SK-N-SH (cell line): ENCODE measurements around the gene ZCWPW2. TPM values are rescaled to one million over a fixed set of nuclear protein-coding genes. Genes with fewer than 3 reads are reported as not detected.

Source experiments
- CTCF ChIA-PET: fragments of 300-600, 350-600 bp; formaldehyde crosslinking; extraction: SDS; loops from one replicate; lab custom pipeline; 2021; lab: Yijun Ruan, JAX
- POLR2A ChIA-PET: fragments of 350-600 bp; sonication (Branson Sonifier 250); formaldehyde crosslinking; extraction: SDS; loops from one replicate; lab custom pipeline; 2020; ENCODE audit warnings: antibody characterized with exemption, inconsistent platforms; lab: Yijun Ruan, JAX
- DNase-seq: peaks from one replicate; pipeline ENCODE4 v3.0.0; 2012
- H2AFZ ChIP-seq: fragments of 200-600 bp; sonication (generic); 2 replicates; pipeline ENCODE4 v1.8.1; 2016; ENCODE audit warnings: antibody characterized with exemption, mild to moderate bottlenecking, low read depth
- H3F3A ChIP-seq: fragments of 200-600 bp; sonication (generic); replicated peaks from 2 replicates; pipeline ENCODE3; 2016; ENCODE audit warnings: antibody characterized with exemption, mild to moderate bottlenecking; ENCODE audit not compliant: insufficient read depth
- H3K27ac ChIP-seq, 2 experiments: fragments of 200-500 bp in 1 of 2; fragments of 200-600 bp in 1 of 2; sonication (Bioruptor generic) in 1 of 2; sonication (generic), shearing (Covaris generic) in 1 of 2; 2 replicates each; pipeline versions ENCODE4 v1.5.1 to v1.6.1; 2014 to 2016; ENCODE audit warnings: low read depth in 2 of 2, inconsistent platforms in 1 of 2, low read length in 1 of 2, mild to moderate bottlenecking in 1 of 2, mixed read lengths in 1 of 2
- H3K27me3 ChIP-seq: fragments of 200-600 bp; sonication (generic), shearing (Covaris generic); 2 replicates; pipeline ENCODE4 v1.6.1; 2016; ENCODE audit warnings: mixed run types; ENCODE audit not compliant: insufficient read depth
- H3K36me3 ChIP-seq, 2 experiments: fragments of 200-500 bp in 1 of 2; fragments of 200-600 bp in 1 of 2; sonication (Bioruptor generic) in 1 of 2; sonication (generic) in 1 of 2; replicated peaks in 1 of 2; 2 replicates each; pipeline versions ENCODE3 to v1.5.1; 2014 to 2016; ENCODE audit warnings: low read length in 1 of 2, mild to moderate bottlenecking in 1 of 2; ENCODE audit not compliant: insufficient read depth in 2 of 2, control insufficient read depth in 1 of 2
- H3K4me1 ChIP-seq, 2 experiments: fragments of 200-500 bp in 1 of 2; fragments of 200-600 bp in 1 of 2; sonication (Bioruptor generic) in 1 of 2; sonication (generic), shearing (Covaris generic) in 1 of 2; 2 replicates each; pipeline versions ENCODE4 v1.5.1 to v1.6.1; 2014 to 2016; ENCODE audit warnings: low read depth in 1 of 2, low read length in 1 of 2, mixed run types in 1 of 2; ENCODE audit not compliant: insufficient read depth in 2 of 2, control insufficient read depth in 1 of 2
- H3K4me2 ChIP-seq: fragments of 200-600 bp; sonication (generic), shearing (Covaris generic); 2 replicates; pipeline ENCODE4 v1.6.1; 2017; ENCODE audit warnings: mixed run types
- H3K4me3 ChIP-seq, 2 experiments: fragments of 200-500 bp in 1 of 2; fragments of 200-600 bp in 1 of 2; sonication (Bioruptor generic) in 1 of 2; sonication (generic), shearing (Covaris generic) in 1 of 2; 2 replicates each; pipeline versions ENCODE4 v1.5.1 to v1.8.1; 2014 to 2016; ENCODE audit warnings: low read depth in 2 of 2, inconsistent platforms in 1 of 2, low read length in 1 of 2, mild to moderate bottlenecking in 1 of 2, mixed read lengths in 1 of 2, moderate library complexity in 1 of 2
- H3K79me2 ChIP-seq: fragments of 200-600 bp; sonication (generic); 2 replicates; pipeline ENCODE4 v1.8.1; 2017; ENCODE audit warnings: mild to moderate bottlenecking; ENCODE audit not compliant: insufficient read depth
- H3K9ac ChIP-seq: fragments of 200-600 bp; sonication (generic); 2 replicates; pipeline ENCODE4 v1.6.1; 2017; ENCODE audit warnings: mixed run types
- H3K9me2 ChIP-seq: fragments of 200-600 bp; sonication (generic); 2 replicates; pipeline ENCODE4 v1.6.1; 2017; ENCODE audit warnings: mixed run types
- H3K9me3 ChIP-seq: fragments of 200-600 bp; sonication (generic); 2 replicates; pipeline ENCODE4 v1.6.1; 2017; ENCODE audit warnings: mixed run types, mild to moderate bottlenecking, moderate library complexity
- H4K20me1 ChIP-seq: fragments of 200-600 bp; sonication (generic); 2 replicates; pipeline ENCODE4 v1.6.1; 2017; ENCODE audit warnings: mild to moderate bottlenecking, mixed run types; ENCODE audit not compliant: insufficient read depth
- CHD2 ChIP-seq: fragments of 150-350 bp; IDR thresholded peaks from 2 replicates; pipeline ENCODE4 v1.6.1; 2018; ENCODE audit warnings: low read length; ENCODE audit not compliant: partially characterized antibody
- ELF1 ChIP-seq: IDR thresholded peaks from 2 replicates; pipeline ENCODE4 v1.4.0; 2012
- FOXJ3 ChIP-seq: sonication (generic); formaldehyde crosslinking; IDR thresholded peaks from 2 replicates; pipeline ENCODE4 v1.5.1; 2020; ENCODE audit warnings: mild to moderate bottlenecking, missing genetic modification reagents
- FOXM1 ChIP-seq: IDR thresholded peaks from 2 replicates; pipeline ENCODE4 v1.4.0; 2012; ENCODE audit warnings: low read depth, mild to moderate bottlenecking
- GABPA ChIP-seq: IDR thresholded peaks from 2 replicates; pipeline ENCODE4 v1.4.0; 2012; ENCODE audit warnings: low read depth, mild to moderate bottlenecking
- GATA2 ChIP-seq: sonication (generic); formaldehyde crosslinking; IDR thresholded peaks from 2 replicates; pipeline ENCODE4 v1.5.0; 2020; ENCODE audit warnings: mild to moderate bottlenecking, missing genetic modification reagents
- IRF3 ChIP-seq: fragments of 150-350 bp; IDR thresholded peaks from 2 replicates; pipeline ENCODE4 v1.6.1; 2016; ENCODE audit warnings: mild to moderate bottlenecking, low read depth, low read length
- MXI1 ChIP-seq: IDR thresholded peaks from 2 replicates; pipeline ENCODE4 v1.6.1; 2012; ENCODE audit warnings: mild to moderate bottlenecking, low read depth, low read length, improper control_type of control experiment
- NRF1 ChIP-seq: IDR thresholded peaks from 2 replicates; pipeline ENCODE4 v1.6.1; 2012; ENCODE audit warnings: low read depth, mild to moderate bottlenecking, low read length
- RCOR1 ChIP-seq: fragments of 150-350 bp; IDR thresholded peaks from 2 replicates; pipeline ENCODE4 v1.6.1; 2017; ENCODE audit warnings: antibody characterized with exemption, low read length
- SIN3A ChIP-seq: IDR thresholded peaks from 2 replicates; pipeline ENCODE4 v1.6.1; 2012; ENCODE audit warnings: low read depth, mild to moderate bottlenecking, low read length, moderate library complexity, borderline replicate concordance
- SMC3 ChIP-seq: IDR thresholded peaks from 2 replicates; pipeline ENCODE4 v1.6.1; 2012; ENCODE audit warnings: low read depth, low read length, improper control_type of control experiment
- USF2 ChIP-seq: fragments of 150-350 bp; IDR thresholded peaks from 2 replicates; pipeline ENCODE4 v1.6.1; 2017; ENCODE audit warnings: antibody characterized with exemption, low read length, low read depth, borderline replicate concordance
- ZBTB33 ChIP-seq: IDR thresholded peaks from 2 replicates; pipeline ENCODE4 v1.4.0; 2012; ENCODE audit warnings: low read depth, borderline replicate concordance
- whole genome bisulfite sequencing: methylation state at CpG from one replicate; pipeline ENCODE4 v1.1.6; 2017; ENCODE audit warnings: low lambda C conversion rate; 5-methylcytosine and 5-hydroxymethylcytosine counted together
- polyA plus RNA-seq, 3 experiments: library from polyadenylated mRNA; depleted of rRNA; stranded (reverse); fragments of >200 nt; gene quantifications; 2 replicates each; pipeline ENCODE4 v1.2.3, GENCODE V29; 2012

The ZCWPW2 gene
- polyA plus RNA-seq, 1 of the 3 experiments (the other 2 are of a cell fraction) = 0.13 TPM

GRCh38 chr3:28301688-28302087 is 46.8 kb upstream of the ZCWPW2 start (continued):
- TF ChIP-seq IRF3 = no peak
- TF ChIP-seq FOXM1 = no peak
- no peak for TF ChIP-seq USF2
- TF ChIP-seq NRF1 = no peak
- TF ChIP-seq SIN3A = no peak

GRCh38 chr3:28308196-28308595 is 40.3 kb upstream of the ZCWPW2 start:
- no peak overlapping the region for H3K27ac ChIP-seq
- no peaks in the 10 kb centered on the region for H4K20me1 ChIP-seq
- no peak for TF ChIP-seq SMC3
- no peak overlapping the region for H3K4me2 ChIP-seq
- no peaks in the 10 kb centered on the region for H3K27me3 ChIP-seq
- WGBS = 95% methylated on average over 3 of the region's 3 CpGs
- DNase-seq = no peak
- ChIA-PET POLR2A (no interaction called here), CTCF (interaction anchor here (1.6 to 1.8 kb wide), 2 partner anchors 10 to 20 kb away, joined by 4 to 6 read pairs; no protein-coding TSS in a partner anchor)
- H3K4me1 ChIP-seq = no peaks in the 10 kb centered on the region
- H3K9me3 ChIP-seq = no peaks in the 10 kb centered on the region
- H3K36me3 ChIP-seq = no peaks in the 10 kb centered on the region
- H3F3A ChIP-seq = no peaks in the 10 kb centered on the region
- no peaks in the 10 kb centered on the region for H3K79me2 ChIP-seq
- no peak overlapping the region for H3K4me3 ChIP-seq
- no peak overlapping the region for H2AFZ ChIP-seq
- H3K9me2 ChIP-seq = no peaks in the 10 kb centered on the region; the same call in 1 of the 2 replicates
- no peak overlapping the region for H3K9ac ChIP-seq

- Histone ChIP-seq H3K4me1 (no peaks in the 10 kb centered on the region), H3K4me2 (no peak overlapping the region), H3K79me2 (no peaks in the 10 kb centered on the region), H3K9ac (no peak overlapping the region), H3K9me3 (no peaks in the 10 kb centered on the region), H3K9me2 (no peaks in the 10 kb centered on the region; the same call in 1 of the 2 replicates), H3K27me3 (no peaks in the 10 kb centered on the region), H2AFZ (no peak overlapping the region), H4K20me1 (no peaks in the 10 kb centered on the region)
- POLR2A ChIA-PET = no interaction called here
- WGBS = 69% methylated on average over 1 of the region's 1 CpG
- TF ChIP-seq ZBTB33 (no peak), FOXJ3 (CRISPR knock-in tag) (no peak), NRF1 (no peak), GATA2 (CRISPR knock-in tag) (no peak), CHD2 (no peak), RCOR1 (no peak), MXI1 (no peak), ELF1 (no peak), GABPA (no peak)
- TF ChIP-seq, all 33 proteins: peak for 0
- no peaks in the 10 kb centered on the region for H3F3A ChIP-seq
- H3K27ac ChIP-seq = no peak overlapping the region
- H3K36me3 ChIP-seq = peaks cover 14 to 24% of the 10 kb centered on the region in 2 experiments
- H3K4me3 ChIP-seq = no peak overlapping the region
- CTCF ChIA-PET = no interaction called here
- DNase-seq = no peak
Observed at GRCh38 chr3:28315711-28316110, 32.8 kb upstream of the ZCWPW2 start.
